Stomach smooth muscle (tissue), 2 donors: Measurements from ENCODE around the gene MED31.

ENCODE experiments used
- H3K27ac ChIP-seq: one replicate; pipeline ENCODE4 v1.7.0; 2013; ENCODE audit warnings: mild to moderate bottlenecking, low read length, inconsistent platforms
- H3K27me3 ChIP-seq, 2 donors: one replicate each; pipeline ENCODE4 v1.7.0; 2013; ENCODE audit warnings: low read length in 2 of 2; ENCODE audit not compliant: insufficient read depth in 2 of 2, control insufficient read depth in 1 of 2
- H3K36me3 ChIP-seq, 2 donors: one replicate each; pipeline ENCODE4 v1.7.0; 2013; ENCODE audit warnings: low read length in 2 of 2; ENCODE audit not compliant: control insufficient read depth in 2 of 2, insufficient read depth in 2 of 2
- H3K4me1 ChIP-seq: one replicate; pipeline ENCODE4 v1.7.0; 2013; ENCODE audit warnings: low read length; ENCODE audit not compliant: control insufficient read depth, insufficient read depth
- H3K4me3 ChIP-seq, 2 donors: one replicate each; pipeline ENCODE4 v1.7.0; 2013; ENCODE audit warnings: low read length in 2 of 2
- H3K9ac ChIP-seq, 2 donors: one replicate each; pipeline ENCODE4 v1.7.0; 2013; ENCODE audit warnings: low read length in 2 of 2, mild to moderate bottlenecking in 1 of 2
- H3K9me3 ChIP-seq, 2 donors: one replicate each; pipeline ENCODE4 v1.7.0; 2013; ENCODE audit warnings: low read length in 2 of 2; ENCODE audit not compliant: control insufficient read depth in 2 of 2
- donor health status: healthy.
- donor health status: Pancreatic carcinoma.

Gene MED31

DNA sequence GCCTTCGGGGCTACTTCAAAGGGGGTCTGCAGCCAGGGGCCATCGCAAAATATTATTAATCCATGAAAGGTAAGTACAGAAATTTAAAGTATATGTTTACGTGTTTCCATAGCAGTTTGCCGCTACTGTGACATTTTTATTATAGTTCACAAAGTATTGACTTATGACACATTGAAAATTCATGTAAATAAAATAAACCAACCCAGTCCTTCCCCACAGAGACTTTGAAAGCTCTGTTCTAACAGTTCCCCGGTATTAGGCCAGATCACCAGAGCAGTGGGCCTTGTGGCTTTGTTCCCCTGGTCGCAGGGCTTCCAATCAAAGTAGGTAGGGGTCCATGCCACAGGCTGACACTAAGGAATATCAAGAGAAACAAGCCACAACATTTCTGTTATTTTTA lies 24.8 kb downstream of the MED31 start:
- no peak overlapping the region for H3K27ac ChIP-seq
- no peak overlapping the region for H3K4me3 ChIP-seq
- no peaks in the 10 kb centered on the region for H3K4me1 ChIP-seq
- peaks cover 18 to 28% of the 10 kb centered on the region in 2 donors for H3K36me3 ChIP-seq
- no peaks in the 10 kb centered on the region for H3K9me3 ChIP-seq
- no peak overlapping the region for H3K9ac ChIP-seq
- H3K27me3 ChIP-seq: no peaks in the 10 kb centered on the region

DNA sequence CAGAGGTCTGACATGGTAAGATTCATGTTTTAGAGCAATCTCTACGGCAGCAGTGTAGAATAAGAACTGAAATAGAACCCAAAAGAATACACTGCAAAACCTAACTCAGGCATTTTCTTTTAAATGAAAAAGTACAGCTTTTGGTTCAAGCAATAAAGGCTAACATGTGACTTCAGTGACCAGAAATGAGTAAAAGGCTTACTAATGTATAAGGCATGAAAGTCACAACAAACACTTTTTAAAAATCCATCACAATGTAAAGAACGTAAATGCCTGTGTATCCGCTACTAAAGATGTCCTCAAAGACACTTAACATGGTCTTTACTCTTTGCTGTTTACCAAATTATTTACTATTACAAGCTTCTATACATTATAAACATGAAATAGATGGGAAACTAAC lies 27.5 kb downstream of the MED31 start:
- Histone ChIP-seq H3K27ac (no peak overlapping the region), H3K4me3 (no peak overlapping the region), H3K9me3 (no peaks in the 10 kb centered on the region), H3K4me1 (no peaks in the 10 kb centered on the region), H3K36me3 (peaks cover 14 to 28% of the 10 kb centered on the region in 2 donors), H3K27me3 (no peaks in the 10 kb centered on the region), H3K9ac (no peak overlapping the region)

DNA sequence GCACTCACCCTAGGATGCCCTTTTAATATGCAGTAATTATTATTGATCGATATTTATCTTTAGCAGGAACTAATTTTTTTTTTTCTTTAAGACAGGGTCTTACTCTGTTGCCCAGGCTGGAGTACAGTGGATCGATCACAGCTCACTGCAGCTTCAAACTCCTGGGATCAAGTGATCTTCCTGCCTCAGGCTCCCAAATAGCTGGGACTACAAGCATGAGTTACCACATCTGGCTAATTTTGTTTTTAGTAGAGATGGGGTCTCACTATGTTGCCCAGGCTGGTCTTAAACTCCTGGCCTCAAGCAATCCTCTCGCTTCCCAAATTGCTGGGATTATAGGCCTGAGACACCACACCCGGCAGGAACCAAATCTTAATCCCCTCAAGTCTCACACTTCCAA lies 40.2 kb downstream of the MED31 start:
- peaks cover 36 to 39% of the 10 kb centered on the region in 2 donors for H3K36me3 ChIP-seq
- H3K27me3 ChIP-seq: no peaks in the 10 kb centered on the region
- H3K4me1 ChIP-seq: no peaks in the 10 kb centered on the region
- H3K27ac ChIP-seq: no peak overlapping the region
- no peak overlapping the region for H3K9ac ChIP-seq
- H3K4me3 ChIP-seq: no peak overlapping the region
- no peaks in the 10 kb centered on the region for H3K9me3 ChIP-seq

DNA sequence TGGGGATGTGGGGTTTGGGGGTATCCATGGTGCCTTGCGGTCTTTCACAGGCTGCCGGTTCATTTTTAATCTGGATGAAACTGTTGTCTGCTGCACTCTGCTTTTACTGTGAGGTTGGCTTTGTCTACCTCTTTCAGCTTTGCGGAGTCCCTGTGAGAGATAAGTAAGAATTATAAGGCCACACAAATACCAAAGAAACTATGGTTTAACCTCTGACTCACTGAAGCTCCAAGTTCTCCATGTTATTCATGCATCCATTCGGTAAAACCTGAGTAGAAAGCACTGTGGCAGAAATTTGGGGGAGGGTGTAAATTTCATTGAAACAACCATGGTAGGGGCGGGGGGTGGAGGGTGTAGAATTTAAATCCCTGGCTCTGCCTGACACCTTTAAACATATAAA lies 41.4 kb downstream of the MED31 start:
- no peaks in the 10 kb centered on the region for H3K4me1 ChIP-seq
- no peaks in the 10 kb centered on the region for H3K27me3 ChIP-seq
- H3K36me3 ChIP-seq: peaks cover 49% of the 10 kb centered on the region in 2 donors
- no peaks in the 10 kb centered on the region for H3K9me3 ChIP-seq
- H3K4me3 ChIP-seq: no peak overlapping the region
- H3K9ac ChIP-seq: no peak overlapping the region
- H3K27ac ChIP-seq: no peak overlapping the region

DNA sequence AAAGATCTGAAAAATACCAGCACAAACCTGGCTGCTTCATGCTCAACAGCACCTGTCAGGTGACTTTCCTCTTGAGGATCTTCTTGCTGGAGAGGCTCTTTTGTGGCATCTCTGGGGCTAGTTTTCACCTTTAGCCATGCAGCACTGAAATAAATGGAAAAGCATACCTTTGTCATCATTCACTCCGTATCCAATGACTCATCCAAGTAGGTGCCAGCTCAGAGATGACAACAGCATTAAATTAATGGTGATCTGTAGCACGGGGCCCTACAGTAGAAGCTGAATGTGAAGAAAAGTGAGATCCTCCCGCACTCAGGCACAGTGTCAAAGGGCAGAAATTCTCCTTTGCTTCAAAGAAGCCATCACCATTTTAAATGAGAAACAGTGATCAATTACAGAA lies 43.1 kb downstream of the MED31 start:
- peaks cover 49 to 50% of the 10 kb centered on the region in 2 donors for H3K36me3 ChIP-seq

DNA sequence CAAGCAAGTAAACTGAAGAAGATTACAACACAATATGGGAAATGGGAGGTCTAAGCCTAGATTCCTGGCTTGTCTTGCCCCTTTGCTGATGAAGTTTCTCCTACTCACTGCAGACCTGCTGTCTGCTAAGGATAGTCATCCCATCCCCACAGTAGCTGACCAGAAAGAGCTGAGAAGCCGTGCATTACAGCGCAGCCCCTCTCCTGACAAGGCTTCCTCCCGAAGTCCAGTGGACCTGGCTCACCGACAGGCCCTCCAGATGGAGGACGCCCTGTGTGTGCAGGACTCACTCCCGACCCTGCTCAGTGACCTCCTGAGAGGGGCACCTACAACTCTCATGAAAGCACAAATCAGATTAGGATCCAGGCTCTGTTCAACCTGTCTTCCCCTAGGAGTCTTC lies 46.3 kb downstream of the MED31 start:
- Histone ChIP-seq H3K9me3 (no peaks in the 10 kb centered on the region), H3K9ac (no peak overlapping the region), H3K27me3 (no peaks in the 10 kb centered on the region), H3K36me3 (peaks cover 43 to 48% of the 10 kb centered on the region in 2 donors), H3K4me1 (peaks cover 4% of the 10 kb centered on the region), H3K4me3 (no peak overlapping the region), H3K27ac (no peak overlapping the region)

More for the DNA sequence above, 43.1 kb downstream of the MED31 start:
- no peak overlapping the region for H3K4me3 ChIP-seq
- H3K9ac ChIP-seq: no peak overlapping the region
- no peaks in the 10 kb centered on the region for H3K9me3 ChIP-seq
- no peaks in the 10 kb centered on the region for H3K27me3 ChIP-seq
- H3K4me1 ChIP-seq: peaks cover 4% of the 10 kb centered on the region
- no peak overlapping the region for H3K27ac ChIP-seq

DNA sequence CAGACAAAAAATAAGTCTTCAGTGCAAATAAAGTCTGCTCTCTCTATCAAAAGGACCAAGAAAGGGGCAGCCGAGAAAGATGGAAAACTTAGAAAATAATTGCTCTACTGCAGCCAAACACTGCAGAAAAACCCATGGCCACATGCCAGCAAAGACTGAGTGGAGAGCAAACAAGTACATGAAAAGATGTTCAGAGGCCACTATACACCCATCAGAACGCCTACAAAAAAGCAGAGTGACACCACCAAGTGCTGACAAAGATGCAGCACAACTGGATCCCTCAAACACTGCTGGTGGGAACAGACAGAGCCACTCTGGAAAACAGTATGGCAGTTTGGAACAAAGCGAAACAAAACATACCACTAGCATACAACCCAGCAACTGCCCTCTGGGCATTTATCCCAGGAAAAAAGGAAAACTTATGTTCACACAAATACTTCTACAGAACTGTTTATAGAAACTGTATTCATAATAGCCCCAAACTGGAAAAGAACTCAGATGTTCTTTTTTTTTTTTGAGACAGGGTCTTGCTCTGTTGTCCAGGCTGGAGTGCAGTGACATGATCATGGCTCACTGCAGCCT lies 47.6 kb downstream of the MED31 start:
- Histone ChIP-seq H3K27me3 (no peaks in the 10 kb centered on the region), H3K4me3 (no peak overlapping the region), H3K9me3 (no peaks in the 10 kb centered on the region), H3K4me1 (peaks cover 4% of the 10 kb centered on the region), H3K27ac (no peak overlapping the region), H3K36me3 (peaks cover 32 to 51% of the 10 kb centered on the region in 2 donors), H3K9ac (peak overlapping the region in 1 of 2 donors; percentile 3)

DNA sequence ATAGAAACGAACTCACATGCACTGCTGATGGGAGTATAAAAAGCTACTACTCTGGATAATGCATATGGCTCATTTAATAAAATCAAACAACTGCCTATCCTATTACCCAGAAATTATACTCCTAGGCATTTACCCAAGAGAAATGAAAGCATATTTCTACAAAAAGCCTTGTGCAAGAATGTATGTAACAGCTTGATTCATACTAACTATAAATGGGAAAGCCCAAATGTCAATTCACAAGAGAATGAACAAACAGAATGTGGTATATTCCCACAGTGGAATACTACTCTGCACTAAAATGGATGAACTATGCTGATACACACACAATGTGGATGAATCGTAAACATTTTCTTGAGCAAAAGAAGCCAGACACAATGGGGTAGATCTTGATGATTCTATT lies 49.3 kb downstream of the MED31 start:
- Histone ChIP-seq H3K9ac (no peak overlapping the region), H3K4me3 (no peak overlapping the region), H3K4me1 (peaks cover 4% of the 10 kb centered on the region), H3K27ac (no peak overlapping the region), H3K27me3 (no peaks in the 10 kb centered on the region), H3K9me3 (no peaks in the 10 kb centered on the region), H3K36me3 (peaks cover 23 to 50% of the 10 kb centered on the region in 2 donors)

DNA sequence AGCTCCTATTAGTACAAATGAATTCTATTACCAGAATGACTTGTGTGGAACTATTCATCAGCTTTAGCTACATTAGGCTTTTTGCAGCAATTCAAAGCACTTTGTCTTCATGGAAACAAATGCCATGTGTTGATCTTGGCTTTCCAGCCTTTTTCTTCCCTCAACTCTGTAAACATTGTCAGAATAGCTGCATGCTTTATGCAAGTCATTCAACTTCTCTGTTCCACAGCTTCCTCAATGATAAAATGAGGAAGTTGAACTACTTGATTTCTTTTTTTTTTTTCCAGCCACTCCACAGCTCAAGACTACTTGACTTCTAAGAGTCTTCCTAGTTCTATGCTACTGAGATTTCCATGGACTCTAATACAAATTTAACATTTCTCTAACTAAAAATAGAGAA lies 52.0 kb downstream of the MED31 start:
- Histone ChIP-seq H3K9me3 (no peaks in the 10 kb centered on the region), H3K27ac (no peak overlapping the region), H3K9ac (no peak overlapping the region), H3K36me3 (peaks cover 20 to 42% of the 10 kb centered on the region in 2 donors), H3K27me3 (no peaks in the 10 kb centered on the region), H3K4me3 (no peak overlapping the region), H3K4me1 (peaks cover 4% of the 10 kb centered on the region)

DNA sequence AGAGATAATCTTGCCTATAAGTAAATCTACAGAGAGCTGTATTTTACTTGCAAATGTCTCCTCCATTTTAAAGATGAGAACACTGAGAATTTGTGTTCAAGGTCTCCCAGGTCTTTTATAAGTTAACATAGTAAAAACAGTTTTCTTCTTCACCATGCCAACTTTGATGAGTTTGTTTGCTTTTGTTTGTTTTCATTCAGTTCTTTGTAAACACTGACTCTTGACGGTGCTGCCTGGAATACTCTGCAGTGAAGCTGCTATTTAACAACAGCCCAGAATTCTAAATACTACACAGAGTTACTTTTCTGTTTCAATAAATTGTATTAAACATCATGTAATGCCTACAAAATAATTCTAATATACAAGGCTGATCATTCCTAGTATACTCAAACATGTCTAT lies 53.7 kb downstream of the MED31 start:
- Histone ChIP-seq H3K9me3 (no peaks in the 10 kb centered on the region), H3K27me3 (no peaks in the 10 kb centered on the region), H3K4me1 (no peaks in the 10 kb centered on the region), H3K27ac (no peak overlapping the region), H3K9ac (no peak overlapping the region), H3K36me3 (peaks cover 22 to 48% of the 10 kb centered on the region in 2 donors), H3K4me3 (no peak overlapping the region)

DNA sequence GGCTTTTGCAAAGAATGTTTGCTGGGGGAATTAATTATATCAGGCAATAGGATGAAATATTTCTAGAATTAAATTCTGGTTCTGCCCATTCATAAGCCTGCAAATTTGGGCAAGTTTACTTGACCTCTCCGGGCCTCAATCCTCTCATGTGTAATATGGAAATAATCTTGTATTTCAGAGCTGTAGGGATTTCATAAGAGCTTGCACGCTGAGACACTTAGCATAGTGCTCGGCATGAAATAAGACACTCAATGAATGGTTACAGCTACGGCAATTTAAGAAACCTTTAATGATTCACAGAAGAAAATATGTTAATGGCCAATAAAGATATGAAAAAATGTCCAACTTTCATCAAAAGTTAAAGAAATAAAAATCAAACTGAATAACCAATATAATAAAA lies 54.5 kb downstream of the MED31 start:
- no peaks in the 10 kb centered on the region for H3K27me3 ChIP-seq
- no peaks in the 10 kb centered on the region for H3K9me3 ChIP-seq
- H3K36me3 ChIP-seq: peaks cover 27 to 48% of the 10 kb centered on the region in 2 donors
- H3K27ac ChIP-seq: no peak overlapping the region
- H3K9ac ChIP-seq: no peak overlapping the region
- H3K4me3 ChIP-seq: no peak overlapping the region
- no peaks in the 10 kb centered on the region for H3K4me1 ChIP-seq
